Measurements from ENCODE around the gene COL23A1.
"Not testable (repeated sequence)": the region's sequence is repeated elsewhere in the genome, so short reads cannot be mapped to it uniquely, and the experiment has no call there.

Gene COL23A1

GRCh38 chr5:178370102-178370501 is 220.1 kb downstream of the COL23A1 start:
- no peak for DNase-seq

GRCh38 chr5:178369469-178369868 is 220.7 kb downstream of the COL23A1 start:
- DNase-seq = not testable (repeated sequence)

- no peak for DNase-seq
Observed at GRCh38 chr5:178368716-178369300, 221.4 kb downstream of the COL23A1 start.

- DNase-seq = no peak
Observed at GRCh38 chr5:178368274-178368673, 221.9 kb downstream of the COL23A1 start.

GRCh38 chr5:178367736-178368120 is 222.5 kb downstream of the COL23A1 start:
- no peak for DNase-seq

- no peak for DNase-seq
Observed at GRCh38 chr5:178366998-178367735, 223.0 kb downstream of the COL23A1 start.

- DNase-seq = no peak
Observed at GRCh38 chr5:178365501-178366440, 224.4 kb downstream of the COL23A1 start.

- no peak for DNase-seq
Observed at GRCh38 chr5:178364326-178364675, 225.9 kb downstream of the COL23A1 start.

GRCh38 chr5:178363501-178364325 is 226.5 kb downstream of the COL23A1 start:
- no peak for DNase-seq

GRCh38 chr5:178361657-178362445 is 228.3 kb downstream of the COL23A1 start:
- no peak for DNase-seq

GRCh38 chr5:178360926-178361235 is 229.3 kb downstream of the COL23A1 start:
- DNase-seq = no peak

- no peak for DNase-seq
Observed at GRCh38 chr5:178360222-178360925, 229.8 kb downstream of the COL23A1 start.

GRCh38 chr5:178359738-178360137 is 230.5 kb downstream of the COL23A1 start:
- DNase-seq = no peak

- DNase-seq = no peak
Observed at GRCh38 chr5:178357678-178358077, 232.5 kb downstream of the COL23A1 start.

- DNase-seq = no peak
Observed at GRCh38 chr5:178357121-178357521, 233.1 kb downstream of the COL23A1 start.

- no peak for DNase-seq
Observed at GRCh38 chr5:178356431-178356872, 233.7 kb downstream of the COL23A1 start.

- DNase-seq = no peak
Observed at GRCh38 chr5:178355671-178356070, 234.5 kb downstream of the COL23A1 start.

- DNase-seq = no peak
Observed at GRCh38 chr5:178353461-178353860, 236.7 kb downstream of the COL23A1 start.

- no peak for DNase-seq
Observed at GRCh38 chr5:178352035-178352349, 238.2 kb downstream of the COL23A1 start.

- no peak for DNase-seq
Observed at GRCh38 chr5:178351221-178352034, 238.8 kb downstream of the COL23A1 start.

Data from NCI-H2107 (cell line).